B cell (primary cell): ENCODE data around the gene UTP25.

Source experiments
- CTCF ChIP-seq: fragments of 200-600 bp; IDR thresholded peaks from one replicate; pipeline ENCODE4 v1.8.0; 2022; ENCODE audit warnings: antibody characterized with exemption, mild to moderate bottlenecking
- EZH2 ChIP-seq: IDR thresholded peaks from 2 replicates; pipeline ENCODE4 v1.6.1; 2012; ENCODE audit warnings: borderline replicate concordance, low read depth, mild to moderate bottlenecking, moderate library complexity, low read length; ENCODE audit not compliant: insufficient read depth, poor library complexity, severe bottlenecking

- TF ChIP-seq CTCF = no peak
- TF ChIP-seq EZH2 = no peak
Measured at GRCh38 chr1:209901211-209901610, 73.4 kb downstream of the UTP25 start.
